GM21390 (cell line): Measurements from ENCODE around the gene AGBL1.

Experiments used
- ATAC-seq: cut with Tn5 transposase; IDR thresholded peaks from one replicate; pipeline ENCODE4 v1.9.1; 2021; ENCODE audit not compliant: unreplicated experiment

Gene AGBL1

GRCh38 chr15:86691091-86691663, 611.5 kb downstream of the AGBL1 start:
- no peak for ATAC-seq

DNA sequence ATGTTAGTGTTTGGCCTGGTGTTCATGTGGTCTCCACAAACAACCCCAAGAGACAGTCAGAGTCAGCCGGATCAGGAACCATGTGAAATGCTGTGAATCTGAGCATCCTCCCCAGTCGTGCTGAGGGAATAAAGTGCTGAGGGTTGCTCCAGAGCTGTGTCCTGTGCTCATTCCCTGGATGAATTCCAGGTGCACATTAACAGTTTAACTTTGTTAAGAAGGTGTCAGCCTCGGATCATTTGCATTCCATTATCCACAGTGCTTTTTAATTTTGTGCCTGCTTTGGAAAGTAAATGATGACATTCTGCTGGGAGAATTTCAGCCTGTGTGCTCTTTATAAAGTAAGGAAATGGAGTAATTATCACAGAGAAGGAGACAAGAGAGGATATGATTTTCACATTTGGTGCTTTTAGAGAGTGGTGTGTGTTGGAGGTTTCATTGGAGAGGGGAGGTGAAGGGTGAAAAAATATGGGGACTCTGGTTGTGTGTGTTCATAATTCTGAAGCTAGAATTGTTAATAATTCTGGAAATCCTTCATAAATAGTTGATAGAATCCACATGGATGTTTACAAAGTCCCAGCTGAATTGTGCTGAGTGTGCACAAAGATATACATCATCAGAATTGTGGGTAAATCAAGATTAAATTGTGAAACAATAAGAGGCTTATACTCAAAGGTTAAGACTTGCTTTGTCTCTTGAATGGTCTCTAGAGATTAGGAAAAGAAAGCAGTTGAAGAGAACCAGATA, 621.4 kb downstream of the AGBL1 start:
- no peak for ATAC-seq

DNA sequence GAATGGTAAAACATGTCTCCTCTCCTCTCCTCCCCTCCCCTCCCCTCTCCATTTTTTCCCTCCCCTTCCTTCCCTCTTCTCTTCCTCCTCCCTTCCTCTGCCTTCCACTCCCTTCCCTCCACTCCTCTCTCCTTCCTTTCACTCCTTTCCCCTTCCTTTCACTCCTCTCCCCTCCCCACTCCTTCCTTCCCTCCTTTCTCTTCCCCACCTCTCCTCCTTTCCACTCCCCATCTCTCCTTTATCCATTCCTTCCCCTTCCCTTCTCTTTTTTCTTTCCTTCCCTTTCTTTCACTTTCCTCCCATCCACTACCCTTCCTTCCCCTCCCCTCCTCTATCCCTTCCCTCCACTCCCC, 621.9 kb downstream of the AGBL1 start:
- no peak for ATAC-seq

DNA sequence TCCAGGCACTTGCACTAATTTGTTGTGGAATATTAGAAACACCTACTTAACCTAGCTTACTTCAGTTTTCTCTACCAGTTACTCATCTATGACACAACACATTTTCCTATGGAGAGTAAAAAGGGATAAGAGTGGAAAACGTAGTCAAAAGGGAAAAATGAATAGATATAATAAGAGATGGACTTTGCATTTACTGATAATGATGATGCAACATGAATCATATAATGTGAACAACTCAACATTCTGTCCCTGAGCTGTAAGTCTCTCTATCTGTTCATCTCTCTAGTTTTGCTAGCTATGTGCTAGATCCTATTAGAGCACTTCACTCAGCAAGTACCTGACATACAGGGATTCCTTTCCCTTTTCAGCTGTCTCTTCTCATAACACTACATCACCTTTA, 627.1 kb downstream of the AGBL1 start:
- no peak for ATAC-seq

DNA sequence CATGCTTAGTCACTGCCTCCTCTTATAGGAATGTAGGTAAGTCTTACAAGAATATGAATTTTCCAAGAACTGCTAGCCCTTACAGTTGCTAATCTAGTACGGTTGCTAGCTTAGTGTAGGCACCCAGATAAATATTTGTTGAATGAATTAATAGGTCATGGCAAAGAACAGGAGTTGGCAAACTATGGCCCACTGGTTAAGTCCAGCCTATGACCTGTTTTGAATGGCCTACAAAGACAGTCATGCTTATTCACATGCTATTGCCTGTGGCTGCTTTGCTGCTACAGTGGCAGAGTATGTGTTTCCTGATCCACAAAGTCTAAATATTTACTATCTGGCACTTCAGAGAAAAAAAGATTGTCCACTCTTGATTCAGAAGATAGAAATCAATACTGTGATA, 631.8 kb downstream of the AGBL1 start:
- no peak for ATAC-seq

- ATAC-seq: no peak
Measured at GRCh38 chr15:86714241-86714640, 634.6 kb downstream of the AGBL1 start.

DNA sequence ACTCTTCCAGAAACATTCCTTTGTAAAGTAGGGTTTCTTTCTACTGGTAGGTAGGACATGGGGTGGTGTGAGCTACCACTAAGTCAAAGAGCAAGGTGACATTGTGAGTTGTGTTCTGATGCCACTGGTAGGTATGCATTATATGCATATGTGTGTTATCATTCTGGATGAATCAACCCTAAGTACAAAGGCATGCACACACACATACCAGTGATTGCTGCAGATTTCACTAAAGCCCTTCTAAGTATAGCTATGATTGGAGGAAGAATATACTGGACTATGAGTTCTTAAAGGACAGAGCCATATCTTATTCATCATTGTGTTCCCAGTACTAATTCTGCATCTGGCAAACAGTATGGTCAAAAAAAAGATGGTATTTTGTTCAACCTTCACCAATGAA, 646.0 kb downstream of the AGBL1 start:
- ATAC-seq: no peak

- no peak for ATAC-seq
Measured at GRCh38 chr15:86735247-86736040, 655.8 kb downstream of the AGBL1 start.

DNA sequence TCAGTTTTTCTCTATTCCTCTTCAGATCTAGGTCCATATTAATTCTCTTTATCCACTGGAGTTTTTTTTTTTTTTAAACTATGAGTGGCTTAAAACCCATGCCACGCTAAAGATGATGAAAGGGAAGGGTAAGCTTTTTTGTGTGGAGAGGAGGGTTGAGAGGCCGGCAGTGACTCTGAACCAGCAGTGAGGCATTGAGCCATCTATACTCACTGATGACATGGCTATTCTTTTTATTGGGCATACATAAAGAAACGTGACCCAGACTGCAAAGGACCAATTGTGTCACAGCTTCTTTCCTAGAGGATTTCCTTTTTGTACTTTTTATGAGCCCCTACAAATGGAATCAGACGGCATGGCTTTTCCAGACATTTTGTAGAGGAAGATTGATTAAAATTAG, 662.2 kb downstream of the AGBL1 start:
- ATAC-seq: no peak

DNA sequence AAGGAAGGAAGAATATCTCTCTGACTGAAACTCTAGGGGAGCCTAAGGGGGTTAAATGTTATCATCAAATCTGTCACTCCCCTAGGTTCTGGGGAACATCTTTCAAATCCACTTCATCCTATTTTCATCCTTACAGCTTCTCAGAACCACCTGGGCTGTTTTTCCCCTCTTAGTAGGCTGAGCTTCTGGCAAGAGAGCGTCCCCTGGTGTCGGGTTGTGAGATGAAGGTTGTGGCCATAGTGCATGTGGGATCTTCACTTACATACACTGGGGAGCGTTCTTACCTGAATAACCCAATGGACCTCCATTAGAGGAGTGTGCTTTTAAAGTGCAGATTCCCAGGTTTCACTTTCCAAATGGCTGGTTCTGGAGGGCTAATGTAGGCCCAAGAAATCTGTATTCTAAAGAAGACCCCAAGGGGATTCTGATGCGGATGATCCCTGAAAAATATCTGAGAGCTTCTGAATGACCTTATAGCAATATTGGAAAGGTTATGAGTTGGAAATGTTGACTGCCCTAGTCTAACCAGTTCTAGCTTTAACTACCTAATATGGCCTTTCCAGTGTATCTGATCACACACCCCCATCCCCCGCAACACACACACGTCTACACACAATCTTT, 663.7 kb downstream of the AGBL1 start:
- no peak for ATAC-seq

DNA sequence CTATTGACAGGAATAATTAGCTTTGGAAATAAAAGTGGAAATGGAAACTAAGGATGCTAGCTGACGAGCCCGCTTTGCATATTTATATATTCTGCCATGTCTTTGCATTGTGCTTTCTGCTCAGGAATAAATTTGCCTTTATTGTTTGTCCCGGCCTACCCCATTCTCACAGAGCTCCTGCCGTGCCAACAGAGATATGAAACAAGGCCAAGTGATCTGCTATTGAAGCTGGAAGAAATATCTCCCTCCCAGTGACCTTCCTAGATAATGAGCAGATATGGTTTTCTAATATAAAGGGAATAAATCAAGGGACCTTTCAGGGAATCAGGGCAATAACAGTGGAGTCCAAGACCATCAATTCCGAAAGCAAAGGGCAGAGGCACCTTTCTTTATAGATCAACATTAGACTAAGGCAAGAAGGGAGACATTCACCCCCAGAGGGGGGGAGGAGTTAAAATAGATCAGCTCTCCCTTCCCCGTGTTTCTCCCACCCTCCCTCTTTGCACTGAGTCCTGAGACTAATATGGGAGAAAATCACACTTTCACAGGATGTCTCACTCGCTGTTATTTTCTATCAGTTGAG, 664.6 kb downstream of the AGBL1 start:
- no peak for ATAC-seq

DNA sequence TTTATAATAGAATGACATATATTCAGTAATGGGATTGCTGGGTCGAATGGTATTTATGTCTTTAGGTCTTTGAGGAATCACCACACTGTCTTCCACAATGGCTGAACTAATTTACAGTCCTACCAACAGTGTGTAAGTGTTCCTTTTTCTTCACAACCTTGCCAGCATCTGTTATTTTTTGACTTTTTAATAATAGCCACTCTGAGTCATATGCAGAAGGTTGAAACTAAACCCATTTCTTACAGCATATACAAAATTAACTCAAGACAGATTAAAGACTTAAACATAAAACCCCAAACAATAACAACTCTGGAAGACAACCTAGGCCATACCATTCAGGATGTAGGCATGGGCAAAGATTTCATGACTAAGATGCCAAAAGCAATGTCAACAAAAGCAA, 671.4 kb downstream of the AGBL1 start:
- no peak for ATAC-seq

- ATAC-seq: no peak
Measured at GRCh38 chr15:86754846-86755245, 675.2 kb downstream of the AGBL1 start.

- no peak for ATAC-seq
Measured at GRCh38 chr15:86756688-86757087, 677.0 kb downstream of the AGBL1 start.

DNA sequence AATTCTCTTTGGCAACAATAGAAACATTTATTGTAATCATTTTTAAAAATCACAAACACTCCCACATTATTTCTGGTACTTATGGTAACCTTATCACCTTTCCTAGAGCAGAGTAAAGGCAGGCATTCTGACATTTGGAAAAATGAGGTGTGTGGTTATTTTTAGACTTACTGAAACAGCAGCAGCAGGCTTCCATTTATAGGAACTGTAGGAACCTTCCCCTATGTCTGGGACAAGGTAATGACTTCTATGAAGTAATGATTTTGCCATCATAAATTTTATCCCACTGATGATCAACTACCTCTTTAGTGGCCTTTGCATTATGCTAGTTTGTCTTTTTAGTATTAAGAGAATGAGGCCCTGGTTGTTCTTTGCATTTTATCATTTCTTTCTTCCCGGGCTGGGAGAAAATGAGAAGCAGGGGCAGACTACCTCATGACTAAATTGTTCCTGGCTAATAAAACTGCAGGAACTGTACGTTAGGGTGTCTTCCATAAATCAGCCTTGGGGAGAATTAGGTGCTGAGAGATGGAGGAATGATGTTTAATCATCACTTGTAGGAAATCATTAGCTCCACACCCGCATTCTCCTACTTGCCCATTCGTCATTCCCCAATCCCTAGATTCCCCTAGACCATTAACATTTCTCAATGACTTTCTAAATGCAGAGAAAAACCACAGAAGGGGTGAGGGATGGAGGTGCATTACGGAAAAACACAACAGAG, 680.3 kb downstream of the AGBL1 start:
- no peak for ATAC-seq

DNA sequence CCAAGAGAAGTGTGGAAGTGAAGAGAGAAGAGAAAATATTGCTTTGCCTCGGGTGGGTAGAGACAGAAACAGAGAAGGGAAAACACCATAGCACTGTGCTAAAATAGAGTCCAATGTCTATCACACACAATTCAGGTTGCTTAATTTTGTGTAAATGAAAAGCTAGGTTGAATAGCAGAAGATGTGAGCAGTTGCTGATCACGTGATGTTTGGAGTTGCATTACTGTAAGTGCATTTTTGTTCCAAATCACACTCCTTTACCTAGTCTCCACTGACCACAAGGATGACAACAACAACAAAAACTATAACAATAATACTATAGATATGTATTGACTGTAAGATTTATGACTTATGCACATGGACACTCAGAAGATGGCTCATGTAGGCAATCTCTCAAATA, 683.2 kb downstream of the AGBL1 start:
- ATAC-seq: no peak

GRCh38 chr15:86764021-86764420, 684.4 kb downstream of the AGBL1 start:
- no peak for ATAC-seq

DNA sequence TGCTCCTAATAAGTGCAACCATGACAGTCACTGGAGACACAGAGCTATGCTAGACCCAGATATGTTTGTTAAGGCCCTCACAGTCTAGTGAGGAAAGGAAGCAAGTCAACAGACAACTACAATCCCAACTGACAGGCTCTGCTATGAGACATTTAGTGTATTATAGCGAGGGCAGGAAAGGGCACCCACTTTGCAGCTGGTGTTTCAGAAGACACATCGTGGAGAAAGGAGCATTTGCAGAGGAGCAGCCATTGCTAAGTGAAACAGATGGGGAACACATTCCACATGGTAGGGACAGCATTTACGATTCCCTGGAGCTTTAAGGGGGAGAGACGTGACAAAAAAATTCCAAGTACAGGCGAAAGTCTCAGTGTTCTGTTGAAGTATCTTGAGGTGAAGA, 685.6 kb downstream of the AGBL1 start:
- ATAC-seq: no peak

- no peak for ATAC-seq
Measured at GRCh38 chr15:86772369-86773059, 692.8 kb downstream of the AGBL1 start.

DNA sequence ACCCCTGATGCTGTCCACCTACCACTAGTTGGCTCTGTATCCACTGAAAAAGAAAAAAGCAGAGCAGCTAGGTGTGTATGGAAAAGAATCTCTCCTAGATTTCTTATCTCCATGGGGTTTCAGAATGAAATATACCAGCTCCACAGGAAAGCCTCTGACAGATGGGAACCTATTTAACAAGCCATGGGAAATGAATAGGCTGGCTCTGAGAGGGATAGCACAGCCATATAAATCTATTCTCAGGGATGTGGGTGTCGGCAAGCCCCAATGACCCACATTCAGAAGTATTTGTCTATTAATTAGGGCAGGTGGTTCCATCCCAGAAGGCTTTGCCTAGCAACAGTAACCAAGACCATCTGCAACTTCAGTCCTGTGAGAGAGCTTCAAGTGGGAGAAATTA, 694.1 kb downstream of the AGBL1 start:
- no peak for ATAC-seq
